GM12878 (cell line): ENCODE data around the gene NOP53. TPM values are rescaled to one million over a fixed set of nuclear protein-coding genes. Genes with fewer than 3 reads are reported as not detected.

Experiments
- ATAC-seq: fragments of 200-7000 bp; cut with Tn5 transposase; 3 replicates; pipeline ENCODE4 v1.9.1; 2020; ENCODE audit warnings: mild to moderate bottlenecking, moderate library complexity
- BruUV-seq: library from RNA; stranded (reverse); fragments of 400-500 nt; replicated peaks from 2 replicates; lab custom pipeline; 2021; lab: Mats Ljungman, UMichigan
- CTCF ChIA-PET: fragments of 300-600 bp; sonication (Branson Sonifier 250); formaldehyde crosslinking; extraction: SDS; loops from one replicate; lab custom pipeline; 2021; ENCODE audit warnings: inconsistent platforms; lab: Yijun Ruan, JAX
- POLR2A ChIA-PET: fragments of 350-600 bp; formaldehyde crosslinking; extraction: SDS; loops from one replicate; lab custom pipeline; 2021; ENCODE audit warnings: inconsistent platforms; lab: Charles Lee
- RAD21 ChIA-PET: fragments of 300-600 bp; sonication (Branson Sonifier 250); formaldehyde crosslinking; loops from one replicate; lab custom pipeline; 2023; ENCODE audit warnings: antibody characterized with exemption; ENCODE audit not compliant: unreplicated experiment; lab: Charles Lee
- SMC1A ChIA-PET: fragments of 300-600 bp; sonication (Branson Sonifier 250); formaldehyde crosslinking; loops from one replicate; lab custom pipeline; 2023; ENCODE audit not compliant: unreplicated experiment, uncharacterized antibody; lab: Charles Lee
- DNase-seq: peaks from one replicate; pipeline ENCODE4 v3.0.0-alpha.2; 2011; ENCODE audit warnings: low read depth, low spot score
- FAIRE-seq: peaks from 3 replicates; lab custom pipeline; 2011; peaks lifted over from hg19 to GRCh38; lab: Jason Lieb, UNC
- H2AFZ ChIP-seq: 2 replicates; pipeline ENCODE4 v1.6.0; 2011; ENCODE audit warnings: low read depth, low read length, control low read depth; ENCODE audit not compliant: control insufficient read depth
- H3K27ac ChIP-seq: 2 replicates; pipeline ENCODE4 v1.5.1; 2011; ENCODE audit warnings: control low read depth; ENCODE audit not compliant: control insufficient read depth, insufficient read depth
- H3K27me3 ChIP-seq, 2 experiments: replicated peaks in 1 of 2; 2 replicates each; pipeline versions ENCODE4 v1.6.0 to v1.6.1; 2011; ENCODE audit warnings: low read length in 1 of 2; ENCODE audit not compliant: control insufficient read depth in 2 of 2, insufficient read depth in 2 of 2
- H3K36me3 ChIP-seq, 2 experiments: 2 replicates each; pipeline ENCODE4 v1.5.1; 2011; ENCODE audit warnings: low read length in 1 of 2; ENCODE audit not compliant: control insufficient read depth in 2 of 2, insufficient read depth in 2 of 2
- H3K4me1 ChIP-seq: 2 replicates; pipeline ENCODE4 v1.6.1; 2011; ENCODE audit warnings: mild to moderate bottlenecking, low read length, moderate library complexity, mixed read lengths; ENCODE audit not compliant: control insufficient read depth, insufficient read depth
- H3K4me2 ChIP-seq: 2 replicates; pipeline ENCODE4 v1.6.0; 2011; ENCODE audit warnings: control low read depth; ENCODE audit not compliant: control insufficient read depth, insufficient read depth
- H3K4me3 ChIP-seq: fragments of 200-600 bp; sonication (generic); 2 replicates; pipeline ENCODE4 v1.5.1; 2016
- H3K79me2 ChIP-seq: 2 replicates; pipeline ENCODE4 v1.6.0; 2011; ENCODE audit warnings: low read length; ENCODE audit not compliant: control insufficient read depth, insufficient read depth
- H3K9ac ChIP-seq: 2 replicates; pipeline ENCODE4 v1.8.0; 2011; ENCODE audit warnings: low read length, control low read depth, mixed read lengths; ENCODE audit not compliant: control insufficient read depth, insufficient read depth
- H3K9me3 ChIP-seq: replicated peaks from 3 replicates; pipeline ENCODE4 v1.5.1; 2011; ENCODE audit warnings: mild to moderate bottlenecking, low read length; ENCODE audit not compliant: control insufficient read depth, insufficient read depth
- H4K20me1 ChIP-seq: 2 replicates; pipeline ENCODE4 v1.6.0; 2011; ENCODE audit not compliant: control insufficient read depth, insufficient read depth
- BMI1 ChIP-seq: fragments of 450-650 bp; IDR thresholded peaks from 2 replicates; pipeline ENCODE4 v1.6.1; 2016; ENCODE audit warnings: mild to moderate bottlenecking, moderate library complexity, borderline replicate concordance
- CEBPB ChIP-seq, 2 experiments: fragments of 150-350 bp in 1 of 2; IDR thresholded peaks; 2 replicates each; pipeline ENCODE4 v1.6.1; 2012 to 2014; ENCODE audit warnings: low read depth in 2 of 2, low read length in 2 of 2, borderline replicate concordance in 1 of 2, inconsistent platforms in 1 of 2
- IKZF1 ChIP-seq: fragments of 450-650 bp; conservative IDR thresholded peaks from 2 replicates; pipeline ENCODE4 v1.6.1; 2017; ENCODE audit warnings: antibody characterized with exemption, mild to moderate bottlenecking
- JUNB ChIP-seq: IDR thresholded peaks from 2 replicates; pipeline ENCODE4 v1.6.1; 2016; ENCODE audit warnings: antibody characterized with exemption, mild to moderate bottlenecking
- MTA2 ChIP-seq: fragments of 450-650 bp; IDR thresholded peaks from 2 replicates; pipeline ENCODE4 v1.6.1; 2016; ENCODE audit warnings: low read depth, mild to moderate bottlenecking, moderate library complexity
- NFIC ChIP-seq: IDR thresholded peaks from 2 replicates; pipeline ENCODE4 v1.6.1; 2012; ENCODE audit warnings: low read depth, mild to moderate bottlenecking, inconsistent platforms, low read length, moderate library complexity
- NFYB ChIP-seq: IDR thresholded peaks from 2 replicates; pipeline ENCODE4 v1.6.1; 2011; ENCODE audit warnings: low read depth, mild to moderate bottlenecking, low read length, improper control_type of control experiment, moderate library complexity; ENCODE audit not compliant: insufficient read depth
- NKRF ChIP-seq: fragments of 450-650 bp; conservative IDR thresholded peaks from 2 replicates; pipeline ENCODE4 v1.6.1; 2017; ENCODE audit warnings: mild to moderate bottlenecking, moderate library complexity
- PAX8 ChIP-seq: fragments of 450-650 bp; IDR thresholded peaks from 2 replicates; pipeline ENCODE4 v1.6.1; 2017; ENCODE audit warnings: mild to moderate bottlenecking, moderate library complexity
- POLR2A ChIP-seq: IDR thresholded peaks from 2 replicates; pipeline ENCODE4 v1.6.1; 2011; ENCODE audit warnings: low read depth, mild to moderate bottlenecking, low read length
- YBX1 ChIP-seq: fragments of 450-650 bp; IDR thresholded peaks from 2 replicates; pipeline ENCODE4 v1.6.1; 2016; ENCODE audit warnings: antibody characterized with exemption
- ZNF217 ChIP-seq: fragments of 450-650 bp; IDR thresholded peaks from 2 replicates; pipeline ENCODE4 v1.6.1; 2017; ENCODE audit warnings: antibody characterized with exemption, mild to moderate bottlenecking
- WGBS: methylation state at CpG from one replicate; pipeline ENCODE4 v1.1.6; 2016; ENCODE audit warnings: low lambda C conversion rate; ENCODE audit not compliant: insufficient replicate concordance, insufficient coverage; ENCODE audit errors: missing lambda C conversion rate; 5-methylcytosine and 5-hydroxymethylcytosine counted together
- in situ Hi-C: fragments of 300-500 bp; cut with MboI; formaldehyde crosslinking; loops from 9 replicates; pipeline ENCODE4 v1.14.3; 2018; ENCODE audit warnings: mixed read lengths
- intact Hi-C: fragments of 100-400 bp; cut with micrococcal nuclease; formaldehyde crosslinking; loops from one replicate; pipeline ENCODE4 v1.14.2; 2022; ENCODE audit not compliant: unreplicated experiment
- polyA plus RNA-seq, 11 experiments: library from polyadenylated mRNA; depleted of rRNA in 4 of 11; unstranded in 6 of 11; stranded (reverse) in 5 of 11; fragments of >200 nt; fragmentation: Nextera tagmentation in 4 of 11; fragmentation: Illumina TruSeq in 1 of 11; extraction: Ambion mirVana in 4 of 11; extraction: Trizol in 1 of 11; gene quantifications; 1 replicate in 1 of 11; 2 replicates in 10 of 11; pipeline versions ENCODE4 v1.2.1 to v1.2.3, GENCODE V29; 2011 to 2016; ENCODE audit warnings: inconsistent platforms in 2 of 11, missing spikeins in 2 of 11, low read depth in 1 of 11
- total RNA-seq, 4 experiments: library from RNA; depleted of rRNA in 3 of 4; stranded (reverse); fragments of >200 nt in 3 of 4; fragmentation: Illumina TruSeq in 1 of 4; extraction: Trizol in 1 of 4; gene quantifications; 2 replicates each; pipeline versions ENCODE4 v1.2.1 to v1.2.3, GENCODE V29; 2013 to 2021
- TF ChIP-seq, protein P1 (sequence below): IDR thresholded peaks from 2 replicates; pipeline ENCODE4 v1.6.1; 2011; ENCODE audit warnings: low read depth, mild to moderate bottlenecking, low read length, moderate library complexity, borderline replicate concordance; ENCODE audit errors: extremely low read depth

Gene NOP53
- total and polyA plus RNA-seq, 10 of the 15 experiments (the other 5 are each of a cell fraction or from before 2014, with no cell fraction given), result 6.0 to 386 (median 167) TPM

DNA sequence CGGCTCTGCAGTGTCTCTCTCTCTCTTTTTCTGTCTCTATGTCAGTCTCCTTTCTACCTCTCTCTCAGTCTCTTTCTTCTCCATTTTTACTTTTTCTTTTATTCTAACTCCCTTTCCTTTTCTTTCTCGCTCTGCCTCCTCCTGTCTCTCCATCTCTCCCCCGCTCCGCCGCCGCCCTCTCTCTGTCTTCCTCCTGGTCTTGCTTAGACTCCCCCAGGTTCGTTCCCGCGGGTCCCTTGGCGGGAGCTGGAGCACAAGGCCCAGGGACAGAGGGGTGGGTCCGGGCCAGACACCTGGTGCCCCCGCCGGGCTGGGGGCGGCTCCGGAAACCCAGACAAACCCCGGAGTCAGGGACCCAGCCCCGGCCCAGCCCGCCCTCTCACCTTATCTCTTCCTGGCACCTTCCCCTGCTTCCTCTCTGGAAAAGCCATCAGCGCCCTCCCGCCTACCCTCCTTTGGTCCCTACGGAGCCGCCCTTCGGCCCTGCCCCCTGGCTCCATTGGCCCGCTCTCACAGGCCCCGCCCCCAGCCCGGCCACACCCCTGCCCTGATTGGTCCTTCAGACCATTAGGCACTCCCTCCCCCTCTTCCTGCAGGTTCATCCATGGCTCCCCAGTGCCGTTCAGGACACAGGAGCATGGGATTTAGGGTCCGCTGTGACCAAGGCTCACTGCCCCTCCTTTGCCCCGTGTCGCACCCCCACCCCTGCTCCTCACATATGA, 15.4 kb upstream of the NOP53 start:
- BruUV-seq, result no TSS peak
- Histone ChIP-seq H3K9me3 (no peaks in the 10 kb centered on the region; the same call in 2 of the 3 replicates), H3K9ac (no peak overlapping the region), H3K79me2 (no peaks in the 10 kb centered on the region), H3K4me1 (no peaks in the 10 kb centered on the region), H4K20me1 (no peaks in the 10 kb centered on the region), H2AFZ (no peak overlapping the region), H3K27me3 (0 out of 4 replicates have a peak, but pooled peaks cover 0 to 2% of the 10 kb centered on the region in 2 experiments), H3K4me2 (peak overlapping the region; percentile 17; the same call in 1 of the 2 replicates), H3K27ac (no peak overlapping the region), H3K36me3 (no peaks in the 10 kb centered on the region), H3K4me3 (no peak overlapping the region)
- ChIA-PET CTCF (interaction anchor here (0.7 kb wide), 1 partner anchor 296 kb away, joined by 3 read pairs; no protein-coding TSS in a partner anchor), SMC1A (no interaction called here), POLR2A (no interaction called here), RAD21 (no interaction called here)
- intact Hi-C loops (no loop called here), in situ Hi-C loops (no loop called here)
- 12% methylated on average over 22 of the region's 30 CpGs for WGBS
- peak; percentile 77 for ATAC-seq
- no peak for FAIRE-seq
- peak; percentile 26; the same call in 1 of the 2 replicates for TF ChIP-seq NFYB
- TF ChIP-seq MTA2, result no peak
- DNase-seq, result no peak

GRCh38 chr19:47730521-47730889, 14.8 kb upstream of the NOP53 start:
- no peaks in the 10 kb centered on the region for H3K4me1 ChIP-seq
- H3K36me3 ChIP-seq, result no peaks in the 10 kb centered on the region
- ATAC-seq, result no peak
- ChIA-PET RAD21 (no interaction called here), POLR2A (no interaction called here), SMC1A (no interaction called here), CTCF (no interaction called here)
- WGBS, result 66% methylated on average over 8 of the region's 8 CpGs
- BruUV-seq, result no TSS peak
- no peak overlapping the region for H3K27ac ChIP-seq
- H3K4me2 ChIP-seq, result no peak overlapping the region
- no peaks in the 10 kb centered on the region for H4K20me1 ChIP-seq
- intact Hi-C loops (no loop called here), in situ Hi-C loops (no loop called here)
- no peak overlapping the region for H3K9ac ChIP-seq
- H3K27me3 ChIP-seq, result 0 out of 4 replicates have a peak, but pooled peaks cover 0 to 2% of the 10 kb centered on the region in 2 experiments
- no peak overlapping the region for H2AFZ ChIP-seq
- no peaks in the 10 kb centered on the region; the same call in 2 of the 3 replicates for H3K9me3 ChIP-seq
- FAIRE-seq, result no peak
- no peaks in the 10 kb centered on the region for H3K79me2 ChIP-seq
- TF ChIP-seq BMI1 (no peak), NFIC (no peak), YBX1 (no peak), POLR2A (no peak), ZNF217 (no peak), PAX8 (no peak), NFYB (no peak), IKZF1 (no peak), NKRF (no peak), CEBPB (IDR thresholded peaks at IDR 0.05; ENCODE audit: borderline replicate concordance in 1 of 2, low read depth in 2 of 2, low read length in 2 of 2) (no peak), JUNB (no peak)
- TF ChIP-seq, protein P1, sequence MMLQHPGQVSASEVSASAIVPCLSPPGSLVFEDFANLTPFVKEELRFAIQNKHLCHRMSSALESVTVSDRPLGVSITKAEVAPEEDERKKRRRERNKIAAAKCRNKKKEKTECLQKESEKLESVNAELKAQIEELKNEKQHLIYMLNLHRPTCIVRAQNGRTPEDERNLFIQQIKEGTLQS, result no peak
- DNase-seq, result no peak
- no peak overlapping the region for H3K4me3 ChIP-seq
